HFFc6 (cell line): ENCODE results near the gene KCNQ1. TPM values are rescaled to one million over a fixed set of nuclear protein-coding genes. Genes with fewer than 3 reads are reported as not detected.

Source experiments
- DNase-seq: peaks from one replicate; pipeline ENCODE4 v3.0.0-alpha.2; 2018
- H3K27ac Mint-ChIP-seq: 2 replicates; pipeline ENCODE4 v1.8.0; 2020; ENCODE audit warnings: mild to moderate bottlenecking, mixed read lengths
- H3K27me3 Mint-ChIP-seq: 2 replicates; pipeline ENCODE4 v1.8.0; 2021; ENCODE audit warnings: mild to moderate bottlenecking, moderate library complexity, mixed read lengths; ENCODE audit not compliant: insufficient read depth
- H3K36me3 Mint-ChIP-seq: 2 replicates; pipeline ENCODE4 v1.8.0; 2021; ENCODE audit warnings: low read depth, mixed read lengths
- H3K4me1 Mint-ChIP-seq: 2 replicates; pipeline ENCODE4 v1.8.0; 2020; ENCODE audit warnings: low read depth, mixed read lengths
- H3K4me3 Mint-ChIP-seq: 2 replicates; pipeline ENCODE4 v1.8.0; 2020; ENCODE audit warnings: mild to moderate bottlenecking, moderate library complexity, mixed read lengths
- H3K9me3 Mint-ChIP-seq: 2 replicates; pipeline ENCODE4 v1.8.0; 2020; ENCODE audit warnings: mild to moderate bottlenecking, mixed read lengths
- total RNA-seq, 6 experiments: library from RNA; stranded (reverse); fragmentation: NEBNext Ultra II Directional; extraction: Animal tissue kit (Norgen Biotek cat#: 25700); gene quantifications; 2 replicates in 1 of 6; 3 replicates in 5 of 6; pipeline ENCODE4 v1.2.3, GENCODE V29; 2021
- TF ChIP-seq, protein P1 (sequence below): fragments of 200-600 bp; sonication (generic); IDR thresholded peaks from 2 replicates; pipeline ENCODE4 v1.5.0; 2021; ENCODE audit warnings: antibody characterized with exemption, mild to moderate bottlenecking

Gene KCNQ1
- total RNA-seq, 6 experiments from 2014 or later = not detected

DNA sequence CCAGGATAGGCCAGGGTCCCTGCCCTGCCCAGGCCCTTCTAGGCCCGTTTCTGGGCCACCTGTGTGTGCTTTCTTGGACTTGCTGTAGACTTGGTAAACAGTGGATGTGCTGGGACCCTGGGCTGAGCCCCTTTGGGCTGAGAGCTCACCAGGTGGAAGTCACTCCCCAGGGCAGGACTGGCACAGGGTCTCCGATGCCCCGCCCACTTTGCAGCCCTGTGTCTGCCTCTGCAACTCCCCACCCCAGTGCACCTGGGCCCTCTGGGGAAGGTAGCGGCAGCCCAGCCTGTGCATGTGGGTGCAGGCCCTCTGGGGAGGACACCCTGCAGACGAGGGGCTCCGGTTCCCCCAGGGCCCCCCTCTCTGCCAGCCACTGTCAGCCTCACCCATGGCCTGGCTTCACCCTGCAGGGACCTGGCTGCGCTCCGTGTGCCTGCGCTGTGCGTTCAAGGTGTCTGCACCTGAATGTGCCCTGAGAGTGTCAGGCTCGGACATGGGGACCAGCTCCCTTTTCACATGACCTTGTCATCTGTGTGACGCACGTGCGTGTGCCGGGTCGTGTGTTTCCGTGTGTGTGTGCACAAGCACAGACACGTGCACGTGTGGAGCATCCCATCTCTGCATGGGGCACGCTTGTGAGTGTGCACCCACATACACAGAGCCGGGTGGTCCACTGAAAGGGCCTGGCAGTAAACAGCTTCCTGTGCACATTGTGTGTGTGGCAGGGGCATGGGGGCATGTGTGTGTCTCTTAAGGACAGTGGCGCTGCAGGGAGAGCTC, 136.5 kb downstream of the KCNQ1 start:
- Mint-ChIP-seq H3K9me3 (no peaks in the 10 kb centered on the region), H3K27me3 (peaks cover 5% of the 10 kb centered on the region; the same call in 1 of the 2 replicates), H3K4me1 (no peaks in the 10 kb centered on the region), H3K4me3 (no peak overlapping the region), H3K36me3 (no peaks in the 10 kb centered on the region), H3K27ac (no peak overlapping the region)
- TF ChIP-seq, protein P1, sequence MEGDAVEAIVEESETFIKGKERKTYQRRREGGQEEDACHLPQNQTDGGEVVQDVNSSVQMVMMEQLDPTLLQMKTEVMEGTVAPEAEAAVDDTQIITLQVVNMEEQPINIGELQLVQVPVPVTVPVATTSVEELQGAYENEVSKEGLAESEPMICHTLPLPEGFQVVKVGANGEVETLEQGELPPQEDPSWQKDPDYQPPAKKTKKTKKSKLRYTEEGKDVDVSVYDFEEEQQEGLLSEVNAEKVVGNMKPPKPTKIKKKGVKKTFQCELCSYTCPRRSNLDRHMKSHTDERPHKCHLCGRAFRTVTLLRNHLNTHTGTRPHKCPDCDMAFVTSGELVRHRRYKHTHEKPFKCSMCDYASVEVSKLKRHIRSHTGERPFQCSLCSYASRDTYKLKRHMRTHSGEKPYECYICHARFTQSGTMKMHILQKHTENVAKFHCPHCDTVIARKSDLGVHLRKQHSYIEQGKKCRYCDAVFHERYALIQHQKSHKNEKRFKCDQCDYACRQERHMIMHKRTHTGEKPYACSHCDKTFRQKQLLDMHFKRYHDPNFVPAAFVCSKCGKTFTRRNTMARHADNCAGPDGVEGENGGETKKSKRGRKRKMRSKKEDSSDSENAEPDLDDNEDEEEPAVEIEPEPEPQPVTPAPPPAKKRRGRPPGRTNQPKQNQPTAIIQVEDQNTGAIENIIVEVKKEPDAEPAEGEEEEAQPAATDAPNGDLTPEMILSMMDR = no peak
- no peak for DNase-seq

DNA sequence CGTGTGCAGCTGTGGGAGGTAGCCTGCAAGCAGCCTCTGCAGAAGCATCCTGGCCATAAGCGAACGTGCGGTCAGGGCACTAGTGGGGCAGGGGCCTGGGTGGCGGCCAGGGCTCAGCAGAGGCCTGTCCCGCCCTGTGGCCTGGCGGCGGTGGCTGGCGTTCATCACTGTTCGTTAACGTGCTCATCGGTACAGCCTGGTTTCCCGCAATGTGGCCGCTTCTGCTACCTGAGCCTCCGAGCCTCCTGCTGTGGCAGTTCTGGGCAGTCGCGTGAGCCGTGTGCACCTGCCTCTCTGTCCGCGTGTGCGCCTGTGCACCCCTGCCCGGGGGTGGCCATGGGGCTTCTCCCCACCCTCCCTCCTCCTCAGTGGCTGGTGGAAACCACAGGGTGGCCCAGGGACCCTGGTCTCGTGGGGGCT, 137.1 kb downstream of the KCNQ1 start:
- TF ChIP-seq, protein P1 = no peak
- Mint-ChIP-seq H3K4me3 (no peak overlapping the region), H3K27ac (no peak overlapping the region), H3K36me3 (no peaks in the 10 kb centered on the region), H3K4me1 (no peaks in the 10 kb centered on the region), H3K9me3 (no peaks in the 10 kb centered on the region), H3K27me3 (peaks cover 5% of the 10 kb centered on the region)
- DNase-seq = no peak

DNA sequence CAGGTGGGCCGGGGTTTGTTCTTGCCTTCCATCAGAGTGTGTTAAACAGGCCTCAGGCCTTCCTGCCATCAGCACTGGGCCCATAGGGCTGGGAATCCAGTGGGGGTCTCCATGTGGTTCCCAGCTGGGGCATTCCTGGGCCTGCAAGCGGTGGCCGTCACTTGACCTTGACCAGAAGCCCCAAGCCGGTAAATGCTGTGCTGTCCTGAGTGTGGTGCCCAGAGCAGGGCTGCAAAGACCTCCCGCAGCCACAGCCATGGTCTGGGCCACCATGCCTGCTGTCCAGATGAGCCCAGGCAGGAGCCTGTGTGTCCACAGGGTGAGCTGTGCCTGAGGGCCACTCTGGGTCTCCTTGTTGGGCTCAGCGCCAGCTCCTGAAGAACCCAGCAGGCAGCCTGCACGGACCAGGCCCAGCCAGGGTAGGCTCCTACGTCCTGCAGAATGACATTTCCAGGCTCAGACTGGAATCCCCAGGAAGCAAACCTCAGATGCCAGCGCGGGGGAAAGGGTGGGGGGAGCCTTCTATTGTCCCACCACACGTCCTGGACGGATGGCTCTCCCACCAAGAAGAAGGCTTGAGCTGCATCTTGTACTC, 137.6 kb downstream of the KCNQ1 start:
- Mint-ChIP-seq H3K27me3 (peaks cover 3% of the 10 kb centered on the region), H3K4me1 (no peaks in the 10 kb centered on the region), H3K4me3 (no peak overlapping the region), H3K9me3 (no peaks in the 10 kb centered on the region), H3K36me3 (no peaks in the 10 kb centered on the region), H3K27ac (no peak overlapping the region)
- no peak for DNase-seq
- TF ChIP-seq, protein P1 = no peak

DNA sequence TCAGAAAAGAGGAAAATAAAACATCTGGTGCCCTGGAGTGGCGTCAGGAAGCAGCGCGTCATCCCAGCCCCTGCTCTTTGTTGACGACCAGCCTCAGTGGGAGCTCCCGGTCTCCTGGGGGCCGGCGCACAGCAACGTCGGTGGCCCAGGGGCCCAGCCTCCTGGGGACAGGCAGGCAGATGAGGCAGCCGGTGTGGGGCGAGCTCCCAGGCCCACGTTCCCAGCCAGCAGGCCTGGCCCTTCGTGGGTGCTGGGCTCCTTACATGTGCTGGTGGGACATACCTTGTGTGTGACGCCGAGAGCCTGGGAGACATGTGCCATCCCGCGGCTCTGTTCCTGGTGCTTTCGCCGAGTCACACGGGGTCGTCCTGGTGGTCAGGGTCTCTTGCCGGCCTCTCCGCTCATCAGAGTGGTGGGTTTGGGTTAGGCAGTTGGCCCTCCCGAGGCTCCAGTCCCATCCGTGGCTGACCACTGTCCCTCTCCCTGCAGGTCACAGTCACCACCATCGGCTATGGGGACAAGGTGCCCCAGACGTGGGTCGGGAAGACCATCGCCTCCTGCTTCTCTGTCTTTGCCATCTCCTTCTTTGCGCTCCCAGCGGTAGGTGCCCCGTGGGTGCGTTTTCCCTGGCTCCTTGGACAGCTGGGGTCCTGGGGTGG, 138.3 kb downstream of the KCNQ1 start:
- Mint-ChIP-seq H3K4me3 (no peak overlapping the region), H3K4me1 (no peaks in the 10 kb centered on the region), H3K9me3 (no peaks in the 10 kb centered on the region), H3K27me3 (peaks cover 9% of the 10 kb centered on the region), H3K36me3 (no peaks in the 10 kb centered on the region), H3K27ac (no peak overlapping the region)
- DNase-seq = no peak
- TF ChIP-seq, protein P1 = no peak

DNA sequence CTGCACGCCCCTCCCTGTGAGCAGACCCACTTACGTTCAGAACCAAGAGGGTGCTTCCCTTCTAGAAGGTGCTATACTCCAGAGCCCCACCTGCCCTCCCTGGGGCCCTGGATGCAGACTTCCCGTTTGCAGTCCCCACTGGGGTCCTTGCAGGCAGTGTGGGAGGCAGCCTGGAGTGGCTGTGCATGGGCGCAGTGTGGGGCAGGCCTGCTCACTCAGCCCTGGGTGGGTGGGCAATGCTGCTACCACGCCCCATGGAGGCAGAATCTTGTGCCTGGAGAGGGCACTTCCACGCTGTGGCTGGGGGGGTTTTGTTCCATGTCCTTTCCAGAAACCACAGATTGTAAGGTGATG, 138.8 kb downstream of the KCNQ1 start:
- TF ChIP-seq, protein P1 = no peak
- no peak overlapping the region for H3K4me3 Mint-ChIP-seq
- no peak overlapping the region for H3K27ac Mint-ChIP-seq
- no peak for DNase-seq
- no peaks in the 10 kb centered on the region for H3K4me1 Mint-ChIP-seq
- no peaks in the 10 kb centered on the region for H3K9me3 Mint-ChIP-seq
- no peaks in the 10 kb centered on the region for H3K36me3 Mint-ChIP-seq
- peaks cover 13% of the 10 kb centered on the region for H3K27me3 Mint-ChIP-seq
